HepG2 (cell line): ENCODE measurements around the gene TTC4. TPM values are rescaled to one million over a fixed set of nuclear protein-coding genes. Genes with fewer than 3 reads are reported as not detected.

Experiments
- ATAC-seq: fragments of 200-7000 bp; cut with Tn5 transposase; 3 replicates; pipeline ENCODE4 v1.9.1; 2020; ENCODE audit warnings: mild to moderate bottlenecking, moderate library complexity
- BruUV-seq: library from RNA; stranded (reverse); fragments of 400-500 nt; replicated peaks from 2 replicates; lab custom pipeline; 2021; lab: Mats Ljungman, UMichigan
- CTCF ChIA-PET: fragments of 300-600 bp; formaldehyde crosslinking; extraction: SDS; loops from one replicate; lab custom pipeline; 2021; ENCODE audit warnings: low total read pairs, inconsistent platforms, low intra/inter-chr PET ratio; lab: Yijun Ruan, JAX
- POLR2A ChIA-PET: fragments of 350-600 bp; sonication (Branson Sonifier 250); formaldehyde crosslinking; loops from one replicate; lab custom pipeline; 2020; ENCODE audit warnings: antibody characterized with exemption, inconsistent platforms; lab: Yijun Ruan, JAX
- DNase-seq: peaks from one replicate; pipeline ENCODE4 v3.0.0-alpha.2; 2015; ENCODE audit warnings: low spot score
- FAIRE-seq: peaks from 3 replicates; lab custom pipeline; 2011; peaks lifted over from hg19 to GRCh38; lab: Jason Lieb, UNC
- H2AFZ ChIP-seq: one replicate; pipeline ENCODE4 v1.6.1; 2011; ENCODE audit warnings: low read length, inconsistent platforms
- H3K27ac ChIP-seq: fragments of 300-600 bp; 3 replicates; pipeline ENCODE4 v1.8.0; 2011; ENCODE audit warnings: mixed run types, mild to moderate bottlenecking, mixed read lengths, low read length, inconsistent platforms; ENCODE audit not compliant: insufficient read depth; ENCODE audit errors: extremely low read length
- H3K27me3 ChIP-seq, 2 experiments: fragments of 200-600 bp in 1 of 2; 2 replicates in 1 of 2; 3 replicates in 1 of 2; pipeline versions ENCODE4 v1.6.0 to v1.8.0; 2011; ENCODE audit warnings: low read length in 2 of 2, mild to moderate bottlenecking in 2 of 2, moderate library complexity in 2 of 2, inconsistent platforms in 1 of 2; ENCODE audit not compliant: insufficient read depth in 2 of 2, control insufficient read depth in 1 of 2
- H3K36me3 ChIP-seq, 2 experiments: fragments of 200-600 bp in 1 of 2; replicated peaks in 1 of 2; 2 replicates in 1 of 2; 3 replicates in 1 of 2; pipeline versions ENCODE4 v1.5.1 to v1.8.0; 2011; ENCODE audit warnings: low read length in 2 of 2, inconsistent platforms in 1 of 2; ENCODE audit not compliant: insufficient read depth in 2 of 2, control insufficient read depth in 1 of 2
- H3K4me1 ChIP-seq: 2 replicates; pipeline ENCODE4 v1.5.1; 2012; ENCODE audit warnings: low read length, inconsistent platforms; ENCODE audit not compliant: insufficient read depth
- H3K4me2 ChIP-seq: 2 replicates; pipeline ENCODE4 v1.6.0; 2011; ENCODE audit warnings: low read depth, low read length, inconsistent platforms
- H3K4me3 ChIP-seq, 3 experiments: fragments of 200-600 bp in 1 of 3; sonication (generic), shearing (Covaris generic) in 1 of 3; replicated peaks in 1 of 3; 2 replicates each; pipeline ENCODE4 v1.5.1; 2011 to 2016; ENCODE audit warnings: low read length in 3 of 3, inconsistent platforms in 2 of 3, low read depth in 2 of 3, mild to moderate bottlenecking in 2 of 3, control low read depth in 1 of 3, mixed read lengths in 1 of 3; ENCODE audit not compliant: insufficient read depth in 1 of 3
- H3K79me2 ChIP-seq: one replicate; pipeline ENCODE4 v1.6.1; 2011; ENCODE audit warnings: low read length, inconsistent platforms; ENCODE audit not compliant: insufficient read depth
- H3K9ac ChIP-seq: 2 replicates; pipeline ENCODE4 v1.6.0; 2011; ENCODE audit warnings: mild to moderate bottlenecking, low read depth, low read length, inconsistent platforms; ENCODE audit not compliant: insufficient read depth
- H3K9me3 ChIP-seq: 2 replicates; pipeline ENCODE4 v1.5.1; 2012; ENCODE audit warnings: mild to moderate bottlenecking, low read length
- H4K20me1 ChIP-seq: 2 replicates; pipeline ENCODE4 v1.6.0; 2011; ENCODE audit warnings: inconsistent platforms, mild to moderate bottlenecking, low read length, moderate library complexity; ENCODE audit not compliant: insufficient read depth
- CHD2 ChIP-seq: IDR thresholded peaks from 2 replicates; pipeline ENCODE4 v1.6.1; 2011; ENCODE audit warnings: low read depth, low read length, improper control_type of control experiment
- DNMT1 ChIP-seq: sonication (generic); formaldehyde crosslinking; IDR thresholded peaks from 2 replicates; pipeline ENCODE4 v1.5.1; 2020; ENCODE audit warnings: mild to moderate bottlenecking, missing genetic modification reagents
- FOXA3 ChIP-seq: IDR thresholded peaks from 2 replicates; pipeline ENCODE4 v1.6.1; 2016; ENCODE audit warnings: missing genetic modification reagents, missing compliant biosample characterization
- GATAD1 ChIP-seq: IDR thresholded peaks from 2 replicates; pipeline ENCODE4 v1.6.1; 2016; ENCODE audit warnings: missing genetic modification reagents, missing compliant biosample characterization
- HNF4A ChIP-seq: sonication (generic); formaldehyde crosslinking; IDR thresholded peaks from 2 replicates; pipeline ENCODE4 v1.4.0; 2020; ENCODE audit warnings: missing genetic modification reagents
- MBD4 ChIP-seq: IDR thresholded peaks from 2 replicates; pipeline ENCODE4 v1.6.1; 2012; ENCODE audit warnings: low read length, inconsistent platforms, borderline replicate concordance
- NBN ChIP-seq: fragments of 450-650 bp; conservative IDR thresholded peaks from 2 replicates; pipeline ENCODE4 v1.6.1; 2017
- NFAT5 ChIP-seq: sonication (generic); formaldehyde crosslinking; IDR thresholded peaks from 2 replicates; pipeline ENCODE4 v1.4.0; 2020; ENCODE audit warnings: missing genetic modification reagents
- RBM39 ChIP-seq: fragments of 200-400 bp; formaldehyde crosslinking; IDR thresholded peaks from one replicate; pipeline ENCODE4 v1.6.1; 2018; ENCODE audit warnings: antibody characterized with exemption, mild to moderate bottlenecking, low read depth, low read length; ENCODE audit not compliant: poor library complexity, severe bottlenecking
- TOPORS ChIP-seq: sonication (generic); formaldehyde crosslinking; IDR thresholded peaks from 2 replicates; pipeline ENCODE4 v1.8.0; 2023; ENCODE audit warnings: mild to moderate bottlenecking, missing genetic modification reagents
- ZNF101 ChIP-seq: sonication (generic); formaldehyde crosslinking; IDR thresholded peaks from 2 replicates; pipeline ENCODE4 v1.4.0; 2020; ENCODE audit warnings: mild to moderate bottlenecking, low read depth, missing genetic modification reagents, borderline replicate concordance
- ZNF280D ChIP-seq: sonication (generic); formaldehyde crosslinking; IDR thresholded peaks from 2 replicates; pipeline ENCODE4 v1.5.1; 2020; ENCODE audit warnings: mild to moderate bottlenecking, missing genetic modification reagents
- ZNF629 ChIP-seq: sonication (generic); formaldehyde crosslinking; conservative IDR thresholded peaks from 2 replicates; pipeline ENCODE4 v1.5.0; 2020; ENCODE audit warnings: missing genetic modification reagents
- WGBS: methylation state at CpG from one replicate; pipeline ENCODE4 v1.1.6; 2017; ENCODE audit warnings: low lambda C conversion rate; 5-methylcytosine and 5-hydroxymethylcytosine counted together
- in situ Hi-C: cut with HindIII; loops from 2 replicates; pipeline ENCODE4 v1.10.0; 2017; ENCODE audit warnings: low pct_unique_long_range_greater_than_20kb; ENCODE audit not compliant: extremely low pct_ligation_motif_present
- intact Hi-C: fragments of 100-400 bp; cut with micrococcal nuclease; formaldehyde crosslinking; loops from one replicate; pipeline ENCODE4 v1.10.0; 2022; ENCODE audit not compliant: unreplicated experiment
- polyA plus RNA-seq, 8 experiments: library from polyadenylated mRNA; depleted of rRNA in 3 of 8; stranded (reverse) in 7 of 8; unstranded in 1 of 8; fragments of >200 nt; fragmentation: Illumina TruSeq in 4 of 8; extraction: Trizol in 4 of 8; gene quantifications; 2 replicates each; pipeline versions ENCODE4 v1.2.1 to v1.2.3, GENCODE V29; 2011 to 2016; ENCODE audit warnings: low read depth in 4 of 8, missing spikeins in 1 of 8, mixed read lengths in 1 of 8; ENCODE audit not compliant: insufficient read depth in 1 of 8
- total RNA-seq, 5 experiments: library from RNA; depleted of rRNA; stranded (reverse); fragments of >200 nt; fragmentation: Illumina TruSeq; extraction: Trizol; gene quantifications; 2 replicates each; pipeline ENCODE4 v1.2.3, GENCODE V29; 2016; ENCODE audit warnings: low read depth in 1 of 5
- TF ChIP-seq, protein P1 (sequence below): sonication (generic); formaldehyde crosslinking; IDR thresholded peaks from 2 replicates; pipeline ENCODE4 v1.5.0; 2020; ENCODE audit warnings: missing genetic modification reagents

TTC4 gene
- total and polyA plus RNA-seq, 2 of the 13 experiments (the other 11 are each of a cell fraction or from before 2014, with no cell fraction given), result 13.1 to 24.7 TPM

DNA sequence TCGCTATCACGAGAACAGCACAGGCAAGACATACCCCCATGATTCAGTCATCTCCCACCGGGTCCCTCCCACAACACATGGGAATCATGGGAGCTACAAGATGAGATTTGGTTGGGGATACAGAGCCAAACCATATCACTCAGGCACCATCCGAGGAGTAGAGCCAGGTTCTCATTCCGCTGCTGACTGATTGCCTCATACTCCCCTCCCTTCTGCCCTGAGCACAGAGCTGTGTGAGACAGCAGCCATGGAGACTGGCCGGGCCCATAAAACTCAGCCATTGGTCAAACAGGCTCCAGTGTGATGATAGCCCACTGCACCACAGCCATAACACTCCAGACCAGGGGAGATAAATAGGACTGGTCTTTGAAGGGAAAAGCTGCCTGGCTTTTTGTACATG lies 22.6 kb downstream of the TTC4 start:
- Histone ChIP-seq H3K9ac (no peak overlapping the region), H4K20me1 (peaks cover 2% of the 10 kb centered on the region; the same call in 1 of the 2 replicates), H3K4me3 (no peak overlapping the region), H3K27ac (no peak overlapping the region), H3K79me2 (no peaks in the 10 kb centered on the region), H3K4me2 (no peak overlapping the region), H3K4me1 (no peaks in the 10 kb centered on the region), H3K27me3 (no peaks in the 10 kb centered on the region), H3K36me3 (peaks cover 35 to 72% of the 10 kb centered on the region in 2 experiments), H3K9me3 (no peaks in the 10 kb centered on the region), H2AFZ (no peak overlapping the region)
- intact Hi-C loops, result no loop called here
- DNase-seq (no peak), ATAC-seq (no peak), FAIRE-seq (no peak)
- in situ Hi-C loops, result no loop called here
- 98% methylated on average over 4 of the region's 6 CpGs for WGBS
- CTCF ChIA-PET, result no interaction called here
- TF ChIP-seq ZNF629 (CRISPR knock-in tag) (no peak), FOXA3 (CRISPR knock-in tag) (no peak), RBM39 (no peak), MBD4 (no peak), DNMT1 (CRISPR knock-in tag) (no peak), NBN (no peak), TOPORS (no peak), NFAT5 (CRISPR knock-in tag) (no peak), GATAD1 (CRISPR knock-in tag) (no peak), ZNF101 (CRISPR knock-in tag) (no peak), ZNF280D (no peak), HNF4A (CRISPR knock-in tag) (no peak), CHD2 (no peak)
- TF ChIP-seq, protein P1, sequence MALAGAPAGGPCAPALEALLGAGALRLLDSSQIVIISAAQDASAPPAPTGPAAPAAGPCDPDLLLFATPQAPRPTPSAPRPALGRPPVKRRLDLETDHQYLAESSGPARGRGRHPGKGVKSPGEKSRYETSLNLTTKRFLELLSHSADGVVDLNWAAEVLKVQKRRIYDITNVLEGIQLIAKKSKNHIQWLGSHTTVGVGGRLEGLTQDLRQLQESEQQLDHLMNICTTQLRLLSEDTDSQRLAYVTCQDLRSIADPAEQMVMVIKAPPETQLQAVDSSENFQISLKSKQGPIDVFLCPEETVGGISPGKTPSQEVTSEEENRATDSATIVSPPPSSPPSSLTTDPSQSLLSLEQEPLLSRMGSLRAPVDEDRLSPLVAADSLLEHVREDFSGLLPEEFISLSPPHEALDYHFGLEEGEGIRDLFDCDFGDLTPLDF, result no peak
- POLR2A ChIA-PET, result no interaction called here
- no TSS peak for BruUV-seq
